Astrocyte of the spinal cord (primary cell): Measurements from ENCODE around the gene HDLBP.

ENCODE experiments used
- DNase-seq: peaks from one replicate; pipeline ENCODE4 v3.0.0; 2011; ENCODE audit warnings: low read depth, low spot score
- H3K4me3 ChIP-seq: 2 replicates; pipeline ENCODE4 v1.5.1; 2011; ENCODE audit warnings: low read depth, mild to moderate bottlenecking, low read length, moderate library complexity
- in situ Hi-C: cut with HindIII; loops from 2 replicates; pipeline ENCODE4 v1.10.0; 2017; ENCODE audit warnings: low sequenced_read_pairs
- TF ChIP-seq, protein P1 (sequence below): IDR thresholded peaks from 2 replicates; pipeline ENCODE4 v1.5.1; 2012; ENCODE audit warnings: low read depth, mild to moderate bottlenecking, low read length, inconsistent platforms

Gene HDLBP

DNA sequence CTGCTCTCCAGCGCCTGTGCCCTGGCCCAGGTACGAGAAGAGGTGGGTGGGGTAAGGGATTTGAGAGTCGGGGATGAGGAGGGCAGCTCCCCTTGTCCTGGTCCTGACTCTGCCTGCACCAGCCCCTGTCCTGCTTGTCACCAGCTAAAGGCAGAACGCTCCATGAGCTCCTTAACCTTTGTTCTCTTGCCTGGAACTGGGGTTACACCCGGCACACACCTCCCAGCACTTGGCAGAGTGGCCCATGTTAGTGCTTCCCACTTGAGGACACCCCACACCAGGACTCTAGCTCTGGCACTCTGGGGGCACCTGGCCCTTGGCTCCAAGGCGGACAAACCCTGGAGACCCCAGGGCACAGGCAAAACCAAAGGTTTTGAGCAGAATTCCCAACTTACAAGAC is 107.8 kb downstream of the HDLBP start:
- H3K4me3 ChIP-seq: no peak overlapping the region
- no peak for DNase-seq
- TF ChIP-seq, protein P1, sequence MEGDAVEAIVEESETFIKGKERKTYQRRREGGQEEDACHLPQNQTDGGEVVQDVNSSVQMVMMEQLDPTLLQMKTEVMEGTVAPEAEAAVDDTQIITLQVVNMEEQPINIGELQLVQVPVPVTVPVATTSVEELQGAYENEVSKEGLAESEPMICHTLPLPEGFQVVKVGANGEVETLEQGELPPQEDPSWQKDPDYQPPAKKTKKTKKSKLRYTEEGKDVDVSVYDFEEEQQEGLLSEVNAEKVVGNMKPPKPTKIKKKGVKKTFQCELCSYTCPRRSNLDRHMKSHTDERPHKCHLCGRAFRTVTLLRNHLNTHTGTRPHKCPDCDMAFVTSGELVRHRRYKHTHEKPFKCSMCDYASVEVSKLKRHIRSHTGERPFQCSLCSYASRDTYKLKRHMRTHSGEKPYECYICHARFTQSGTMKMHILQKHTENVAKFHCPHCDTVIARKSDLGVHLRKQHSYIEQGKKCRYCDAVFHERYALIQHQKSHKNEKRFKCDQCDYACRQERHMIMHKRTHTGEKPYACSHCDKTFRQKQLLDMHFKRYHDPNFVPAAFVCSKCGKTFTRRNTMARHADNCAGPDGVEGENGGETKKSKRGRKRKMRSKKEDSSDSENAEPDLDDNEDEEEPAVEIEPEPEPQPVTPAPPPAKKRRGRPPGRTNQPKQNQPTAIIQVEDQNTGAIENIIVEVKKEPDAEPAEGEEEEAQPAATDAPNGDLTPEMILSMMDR: no peak
- in situ Hi-C loops: no loop called here

DNA sequence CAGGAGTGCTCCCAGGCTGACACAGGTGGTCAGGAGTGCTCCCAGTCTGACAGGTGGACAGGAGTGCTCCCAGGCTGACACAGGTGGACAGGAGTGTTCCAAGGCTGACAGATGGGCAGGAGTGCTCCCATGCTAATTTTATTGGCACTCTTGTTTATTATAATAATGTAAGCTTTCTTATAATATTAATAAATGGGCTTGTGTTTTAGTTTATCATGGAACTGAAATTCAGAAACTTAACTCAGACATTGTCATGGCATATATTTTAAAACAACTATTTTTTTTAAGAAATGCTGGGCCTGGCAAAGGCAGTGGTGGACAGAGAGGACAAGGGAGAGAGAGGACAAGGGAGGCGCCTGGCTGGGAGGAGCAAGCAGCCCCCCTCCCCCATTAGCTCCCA is 108.3 kb downstream of the HDLBP start:
- in situ Hi-C loops: no loop called here
- TF ChIP-seq, protein P1: no peak

DNA sequence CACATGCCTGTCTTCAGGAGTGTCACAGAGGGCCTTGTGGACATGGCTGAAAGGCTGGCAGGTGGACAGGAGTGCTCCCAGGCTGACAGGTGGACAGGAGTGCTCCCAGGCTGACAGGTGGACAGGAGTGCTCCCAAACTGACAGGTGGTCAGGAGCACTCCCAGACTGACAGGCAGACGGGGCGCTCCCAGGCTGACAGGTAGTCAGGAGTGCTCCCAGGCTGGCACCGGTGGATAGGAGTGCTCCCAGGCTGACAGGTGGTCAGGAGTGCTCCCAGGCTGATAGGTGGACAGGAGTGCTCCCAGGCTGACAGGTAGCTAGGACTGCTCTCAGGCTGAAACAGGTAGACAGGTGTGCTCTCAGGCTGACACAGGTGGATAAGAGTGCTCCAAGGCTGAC is 110.4 kb downstream of the HDLBP start:
- no peak for DNase-seq
- TF ChIP-seq, protein P1: no peak
- no peak overlapping the region for H3K4me3 ChIP-seq
- in situ Hi-C loops: no loop called here

More for the DNA sequence above, 108.3 kb downstream of the HDLBP start:
- DNase-seq: no peak
- H3K4me3 ChIP-seq: no peak overlapping the region

DNA sequence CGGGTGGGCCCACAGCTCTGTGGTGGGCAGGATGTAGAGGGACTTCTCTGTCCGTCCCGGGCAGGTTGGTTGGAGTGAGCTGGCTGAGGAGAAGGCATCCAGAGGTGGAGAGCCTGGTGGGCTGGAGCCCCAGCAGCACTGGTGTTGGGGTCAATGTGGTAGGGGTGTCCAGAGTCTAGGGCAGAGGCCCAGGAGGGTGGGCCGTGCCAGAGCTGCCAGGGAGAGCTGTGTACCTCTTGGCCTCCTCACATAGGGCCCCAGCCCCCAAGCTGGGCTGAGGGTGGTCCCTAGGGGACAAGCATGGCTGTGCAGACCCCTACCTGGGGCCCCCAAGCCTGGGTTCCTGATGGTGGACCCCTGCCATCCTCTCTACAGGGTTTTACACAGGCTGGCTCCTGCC is 111.0 kb downstream of the HDLBP start:
- H3K4me3 ChIP-seq: no peak overlapping the region
- TF ChIP-seq, protein P1: no peak
- no peak for DNase-seq
- in situ Hi-C loops: no loop called here

DNA sequence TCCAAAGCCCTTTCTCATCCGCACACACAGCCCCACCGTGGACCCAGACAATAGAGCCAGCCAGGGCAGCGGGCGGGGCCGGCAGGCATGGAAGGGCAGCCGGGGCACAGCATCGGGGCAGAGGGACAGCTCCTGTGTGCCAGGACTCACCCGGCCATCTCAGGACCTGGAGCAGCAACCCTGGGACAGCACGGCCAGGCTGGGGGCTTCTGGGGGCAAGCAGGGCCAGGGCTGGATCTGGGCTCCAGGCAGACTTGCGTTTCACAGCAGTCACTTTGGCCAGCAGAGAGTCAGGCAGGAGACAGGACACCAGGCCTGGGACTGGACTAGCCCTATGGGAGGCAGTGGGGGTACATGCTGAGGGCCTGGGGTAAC is 111.5 kb downstream of the HDLBP start:
- in situ Hi-C loops: no loop called here
- DNase-seq: no peak
- no peak overlapping the region for H3K4me3 ChIP-seq
- TF ChIP-seq, protein P1: no peak

DNA sequence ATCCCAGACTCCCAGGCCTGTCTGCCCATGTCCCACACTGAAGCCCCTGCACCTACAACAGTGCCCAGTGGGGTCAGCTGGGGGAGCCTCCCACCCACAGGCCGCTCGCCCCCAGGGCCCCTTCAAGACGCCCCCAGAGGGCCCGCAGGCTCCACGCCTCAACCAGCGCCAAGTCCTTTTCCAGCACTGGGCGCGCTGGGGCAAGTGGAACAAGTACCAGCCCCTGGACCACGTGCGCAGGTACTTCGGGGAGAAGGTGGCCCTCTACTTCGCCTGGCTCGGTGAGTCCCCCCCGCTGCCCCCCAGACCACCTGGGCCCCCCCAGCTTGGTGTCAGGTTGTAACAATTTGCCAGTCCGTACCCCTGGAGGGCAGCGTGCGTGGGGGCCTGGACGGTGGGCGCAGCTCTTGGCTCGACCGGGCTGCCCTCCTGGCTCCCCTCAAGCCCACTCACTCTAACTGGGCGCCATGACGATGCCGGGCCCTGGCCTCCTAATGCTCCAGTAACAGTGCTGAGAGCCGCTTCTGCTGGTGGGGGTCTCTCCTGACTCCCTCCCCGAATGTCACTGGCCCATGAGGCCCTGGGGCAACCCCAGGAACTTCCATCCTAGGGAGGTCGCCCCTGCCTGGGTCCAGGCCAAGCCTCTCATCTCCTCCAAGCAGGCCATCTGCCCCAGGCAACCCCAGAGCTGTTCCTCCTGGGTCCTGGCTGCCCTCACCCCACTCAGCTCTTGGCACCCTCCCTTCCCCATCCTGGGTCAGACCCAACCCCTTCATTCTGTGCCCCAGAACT is 112.1 kb downstream of the HDLBP start:
- no peak for DNase-seq
- H3K4me3 ChIP-seq: no peak overlapping the region
- TF ChIP-seq, protein P1: no peak
- in situ Hi-C loops: no loop called here
